Measurements from ENCODE around the gene CAMTA1.
A peak's percentile ranks its signal among the peaks of the same experiment; 100 is the strongest.

The CAMTA1 gene

DNA sequence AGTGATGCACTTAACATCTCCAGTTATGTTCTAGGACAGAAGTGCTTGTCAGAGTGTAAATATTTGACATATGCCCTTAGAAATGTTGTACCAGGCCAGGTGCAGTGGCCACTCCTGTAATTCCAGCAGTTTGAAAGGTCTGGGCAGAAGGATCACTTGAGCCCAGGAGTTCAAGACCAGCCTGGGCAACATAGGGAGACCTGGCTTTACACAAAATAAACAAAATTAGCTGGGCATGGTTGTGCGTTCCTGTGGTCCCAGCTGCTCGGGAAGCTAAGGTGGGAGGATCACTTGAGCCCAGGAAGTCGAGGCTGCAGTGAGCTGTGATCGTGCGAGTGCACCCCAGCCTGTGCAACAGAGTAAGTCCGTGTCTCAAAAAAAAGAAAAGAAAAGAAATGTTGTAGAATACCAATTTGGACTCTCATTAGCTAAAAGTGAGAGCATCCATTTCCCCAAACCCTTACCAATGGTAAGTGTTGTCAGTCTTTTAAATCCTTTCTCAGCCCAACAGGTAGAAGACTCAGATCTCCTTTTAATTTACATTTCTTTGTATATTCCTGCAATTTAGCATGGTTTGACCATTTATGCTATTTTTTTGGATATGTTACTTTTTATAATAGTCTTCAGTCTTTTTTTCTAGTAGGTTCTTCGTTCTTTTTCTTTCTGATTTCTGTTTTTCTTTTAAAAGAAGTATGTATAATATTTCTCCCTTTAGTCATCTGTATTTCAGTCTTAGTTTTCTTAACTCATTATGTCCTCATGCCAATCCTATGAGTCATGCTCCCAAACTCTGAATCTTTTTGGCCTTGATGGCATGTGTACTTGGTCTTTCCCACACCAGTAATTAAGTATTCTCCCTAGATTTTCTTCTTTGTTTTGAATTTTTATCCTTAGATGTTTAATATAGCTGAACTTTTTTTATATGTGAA lies 74.4 kb downstream of the CAMTA1 start:
- no peak overlapping the region for H3K4me3 ChIP-seq (ENCODE audit: low read depth, low read length)
- no peaks in the 10 kb centered on the region for H3K9me3 ChIP-seq (ENCODE audit: control insufficient read depth, insufficient read depth, low read depth, low read length)
- CTCF ChIA-PET: interaction anchor here (0.9 kb wide), 1 partner anchor 114 kb away, joined by 4 read pairs; no protein-coding TSS in a partner anchor
- peaks cover 7% of the 10 kb centered on the region; the same call in 1 of the 2 replicates for H3K4me1 ChIP-seq (ENCODE audit: control insufficient read depth, insufficient read depth, low read length)
- POLR2A ChIA-PET: no interaction called here
- no peak overlapping the region for H3K27ac ChIP-seq (ENCODE audit: extremely low read depth, low read depth, low read length)
- peaks cover 0 to 15% of the 10 kb centered on the region in 2 experiments; a peak in 1 of 3 replicates for H3K36me3 ChIP-seq (ENCODE audit: control insufficient read depth in 2 of 2, insufficient read depth in 1 of 2, low read length in 2 of 2)
- TF ChIP-seq ZNF146 (tag by site-specific recombination; IDR thresholded peaks at IDR 0.05) (no peak), ZNF169 (tag by site-specific recombination; IDR thresholded peaks at IDR 0.05) (no peak), ZSCAN18 (tag by site-specific recombination; IDR thresholded peaks at IDR 0.05) (no peak), IKZF3 (tag by site-specific recombination; IDR thresholded peaks at IDR 0.05) (no peak), KLF10 (tag by site-specific recombination; IDR thresholded peaks at IDR 0.05) (no peak), ZNF530 (tag by site-specific recombination; IDR thresholded peaks at IDR 0.05; ENCODE audit: low read depth) (no peak), CTCF (tag by site-specific recombination; IDR thresholded peaks at IDR 0.05) (no peak), SP7 (tag by site-specific recombination; IDR thresholded peaks at IDR 0.05) (peak; percentile 53), PRDM1 (tag by site-specific recombination; IDR thresholded peaks at IDR 0.05) (peak; percentile 92), ZNF624 (tag by site-specific recombination; IDR thresholded peaks at IDR 0.05) (no peak), ZNF423 (tag by site-specific recombination; IDR thresholded peaks at IDR 0.05) (no peak), ELK4 (IDR thresholded peaks at IDR 0.05; ENCODE audit: borderline replicate concordance, low read depth, low read length) (no peak), KLF16 (tag by site-specific recombination; IDR thresholded peaks at IDR 0.05) (no peak), ZBTB8A (tag by site-specific recombination; IDR thresholded peaks at IDR 0.05) (no peak), TRIM28 (IDR thresholded peaks at IDR 0.05; ENCODE audit: borderline replicate concordance, low read length) (no peak), RBAK (tag by site-specific recombination; IDR thresholded peaks at IDR 0.05) (no peak), ZNF596 (tag by site-specific recombination; IDR thresholded peaks at IDR 0.05) (no peak), ZEB2 (tag by site-specific recombination; IDR thresholded peaks at IDR 0.05) (peak; percentile 49; the same call in 1 of the 2 replicates), ZNF362 (tag by site-specific recombination; IDR thresholded peaks at IDR 0.05) (peak; percentile 79), ZBTB48 (tag by site-specific recombination; IDR thresholded peaks at IDR 0.05) (no peak), ZBTB20 (tag by site-specific recombination; IDR thresholded peaks at IDR 0.05) (peak; percentile 42; the same call in 1 of the 2 replicates), ZNF664 (tag by site-specific recombination; IDR thresholded peaks at IDR 0.05) (no peak), PATZ1 (tag by site-specific recombination; IDR thresholded peaks at IDR 0.05) (no peak)
- TF ChIP-seq, protein P1, sequence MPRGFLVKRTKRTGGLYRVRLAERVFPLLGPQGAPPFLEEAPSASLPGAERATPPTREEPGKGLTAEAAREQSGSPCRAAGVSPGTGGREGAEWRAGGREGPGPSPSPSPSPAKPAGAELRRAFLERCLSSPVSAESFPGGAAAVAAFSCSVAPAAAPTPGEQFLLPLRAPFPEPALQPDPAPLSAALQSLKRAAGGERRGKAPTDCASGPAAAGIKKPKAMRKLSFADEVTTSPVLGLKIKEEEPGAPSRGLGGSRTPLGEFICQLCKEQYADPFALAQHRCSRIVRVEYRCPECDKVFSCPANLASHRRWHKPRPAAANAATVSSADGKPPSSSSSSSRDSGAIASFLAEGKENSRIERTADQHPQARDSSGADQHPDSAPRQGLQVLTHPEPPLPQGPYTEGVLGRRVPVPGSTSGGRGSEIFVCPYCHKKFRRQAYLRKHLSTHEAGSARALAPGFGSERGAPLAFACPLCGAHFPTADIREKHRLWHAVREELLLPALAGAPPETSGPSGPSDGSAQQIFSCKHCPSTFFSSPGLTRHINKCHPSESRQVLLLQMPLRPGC (tag by site-specific recombination; IDR thresholded peaks at IDR 0.05): no peak
- TF ChIP-seq, protein P2, sequence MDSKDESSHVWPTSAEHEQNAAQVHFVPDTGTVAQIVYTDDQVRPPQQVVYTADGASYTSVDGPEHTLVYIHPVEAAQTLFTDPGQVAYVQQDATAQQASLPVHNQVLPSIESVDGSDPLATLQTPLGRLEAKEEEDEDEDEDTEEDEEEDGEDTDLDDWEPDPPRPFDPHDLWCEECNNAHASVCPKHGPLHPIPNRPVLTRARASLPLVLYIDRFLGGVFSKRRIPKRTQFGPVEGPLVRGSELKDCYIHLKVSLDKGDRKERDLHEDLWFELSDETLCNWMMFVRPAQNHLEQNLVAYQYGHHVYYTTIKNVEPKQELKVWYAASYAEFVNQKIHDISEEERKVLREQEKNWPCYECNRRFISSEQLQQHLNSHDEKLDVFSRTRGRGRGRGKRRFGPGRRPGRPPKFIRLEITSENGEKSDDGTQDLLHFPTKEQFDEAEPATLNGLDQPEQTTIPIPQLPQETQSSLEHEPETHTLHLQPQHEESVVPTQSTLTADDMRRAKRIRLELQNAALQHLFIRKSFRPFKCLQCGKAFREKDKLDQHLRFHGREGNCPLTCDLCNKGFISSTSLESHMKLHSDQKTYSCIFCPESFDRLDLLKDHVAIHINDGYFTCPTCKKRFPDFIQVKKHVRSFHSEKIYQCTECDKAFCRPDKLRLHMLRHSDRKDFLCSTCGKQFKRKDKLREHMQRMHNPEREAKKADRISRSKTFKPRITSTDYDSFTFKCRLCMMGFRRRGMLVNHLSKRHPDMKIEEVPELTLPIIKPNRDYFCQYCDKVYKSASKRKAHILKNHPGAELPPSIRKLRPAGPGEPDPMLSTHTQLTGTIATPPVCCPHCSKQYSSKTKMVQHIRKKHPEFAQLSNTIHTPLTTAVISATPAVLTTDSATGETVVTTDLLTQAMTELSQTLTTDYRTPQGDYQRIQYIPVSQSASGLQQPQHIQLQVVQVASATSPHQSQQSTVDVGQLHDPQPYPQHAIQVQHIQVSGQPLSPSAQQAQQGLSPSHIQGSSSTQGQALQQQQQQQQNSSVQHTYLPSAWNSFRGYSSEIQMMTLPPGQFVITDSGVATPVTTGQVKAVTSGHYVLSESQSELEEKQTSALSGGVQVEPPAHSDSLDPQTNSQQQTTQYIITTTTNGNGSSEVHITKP (tag by site-specific recombination; IDR thresholded peaks at IDR 0.05): peak; percentile 73

Measured in HEK293 (cell line).